NCI-H128 (cell line): ENCODE measurements around the gene GPA33.

ENCODE experiments used
- DNase-seq: peaks from one replicate; lab custom pipeline; 2025; ENCODE audit not compliant: unreplicated experiment; lab: John Stamatoyannopoulos, UW

The GPA33 gene

GRCh38 chr1:167088746-167089417 is 1.3 kb downstream of the GPA33 start:
- no peak for DNase-seq

- no peak for DNase-seq
Observed at GRCh38 chr1:167086768-167087167, 3.4 kb downstream of the GPA33 start.

- no peak for DNase-seq
Observed at GRCh38 chr1:167086033-167086432, 4.1 kb downstream of the GPA33 start.

GRCh38 chr1:167084757-167085156 is 5.4 kb downstream of the GPA33 start:
- DNase-seq, result no peak

- DNase-seq, result no peak
Observed at GRCh38 chr1:167083871-167084270, 6.3 kb downstream of the GPA33 start.

- no peak for DNase-seq
Observed at GRCh38 chr1:167083066-167083665, 7.0 kb downstream of the GPA33 start.

- no peak for DNase-seq
Observed at GRCh38 chr1:167082511-167083027, 7.6 kb downstream of the GPA33 start.

- DNase-seq, result no peak
Observed at GRCh38 chr1:167081594-167082156, 8.5 kb downstream of the GPA33 start.

GRCh38 chr1:167077868-167078210 is 12.3 kb downstream of the GPA33 start:
- no peak for DNase-seq

- DNase-seq, result no peak
Observed at GRCh38 chr1:167077128-167077867, 12.9 kb downstream of the GPA33 start.

GRCh38 chr1:167076136-167076710 is 14.0 kb downstream of the GPA33 start:
- DNase-seq, result no peak

GRCh38 chr1:167071286-167071685 is 18.9 kb downstream of the GPA33 start:
- DNase-seq, result no peak

GRCh38 chr1:167068761-167069160 is 21.4 kb downstream of the GPA33 start:
- DNase-seq, result no peak

GRCh38 chr1:167067904-167068303 is 22.3 kb downstream of the GPA33 start:
- no peak for DNase-seq

GRCh38 chr1:167066333-167067122 is 23.6 kb downstream of the GPA33 start:
- DNase-seq, result peak; percentile 62

- no peak for DNase-seq
Observed at GRCh38 chr1:167065471-167065870, 24.7 kb downstream of the GPA33 start.

- no peak for DNase-seq
Observed at GRCh38 chr1:167064621-167065020, 25.6 kb downstream of the GPA33 start.

GRCh38 chr1:167061073-167061464 is 29.1 kb downstream of the GPA33 start:
- DNase-seq, result no peak

GRCh38 chr1:167060141-167061072 is 29.8 kb downstream of the GPA33 start:
- DNase-seq, result no peak

- DNase-seq, result no peak
Observed at GRCh38 chr1:167059809-167060107, 30.4 kb downstream of the GPA33 start.
